GM20000 (cell line): Measurements from ENCODE around the gene BEST1.

ENCODE experiments used
- DNase-seq: peaks from one replicate; pipeline ENCODE4 v3.0.0; 2012; ENCODE audit warnings: low spot score
- CTCF ChIP-seq: IDR thresholded peaks from 2 replicates; pipeline ENCODE4 v1.5.1; 2012; ENCODE audit warnings: mild to moderate bottlenecking, control low read depth; ENCODE audit errors: extremely low read depth, missing control alignments

Gene BEST1

GRCh38 chr11:61923166-61924063 is 26.7 kb upstream of the BEST1 start:
- DNase-seq, result no peak
- no peak for TF ChIP-seq CTCF

GRCh38 chr11:61924064-61924455 is 26.1 kb upstream of the BEST1 start:
- DNase-seq, result no peak
- no peak for TF ChIP-seq CTCF

GRCh38 chr11:61925736-61926135 is 24.4 kb upstream of the BEST1 start:
- TF ChIP-seq CTCF, result no peak
- DNase-seq, result no peak

GRCh38 chr11:61926235-61926634 is 23.9 kb upstream of the BEST1 start:
- no peak for DNase-seq
- TF ChIP-seq CTCF, result no peak

GRCh38 chr11:61927501-61927900 is 22.6 kb upstream of the BEST1 start:
- no peak for TF ChIP-seq CTCF
- DNase-seq, result no peak

GRCh38 chr11:61928606-61929005 is 21.5 kb upstream of the BEST1 start:
- DNase-seq, result no peak
- no peak for TF ChIP-seq CTCF

- TF ChIP-seq CTCF, result no peak
- no peak for DNase-seq
These were observed 19.2 kb upstream of the BEST1 start for GRCh38 chr11:61930933-61931332.
